HG03280 (cell line): ENCODE results near the gene NLRP7.
"Not testable (repeated sequence)": the region's sequence is repeated elsewhere in the genome, so short reads cannot be mapped to it uniquely, and the experiment has no call there.

ENCODE experiments used
- ATAC-seq: cut with Tn5 transposase; IDR thresholded peaks from one replicate; pipeline ENCODE4 v1.9.1; 2021; ENCODE audit warnings: mild to moderate bottlenecking, moderate library complexity; ENCODE audit not compliant: unreplicated experiment

The NLRP7 gene

GRCh38 chr19:54919646-54920563 lies 27.4 kb downstream of the NLRP7 start:
- not testable (repeated sequence) for ATAC-seq

- no peak for ATAC-seq
Observed at GRCh38 chr19:54918499-54918898, 28.8 kb downstream of the NLRP7 start.

GRCh38 chr19:54916822-54917221 lies 30.5 kb downstream of the NLRP7 start:
- no peak for ATAC-seq

- not testable (repeated sequence) for ATAC-seq
Observed at GRCh38 chr19:54907899-54908298, 39.4 kb downstream of the NLRP7 start.

- ATAC-seq = no peak
Observed at GRCh38 chr19:54906819-54907218, 40.5 kb downstream of the NLRP7 start.

GRCh38 chr19:54905803-54906511 lies 41.4 kb downstream of the NLRP7 start, which contains the start of gene NCR1:
TSS of gene NCR1 (plus strand) at chr19:54906148. CDS start at chr19:54906188, 40 bp downstream.
- no peak for ATAC-seq

GRCh38 chr19:54905421-54905802 lies 41.9 kb downstream of the NLRP7 start:
- no peak for ATAC-seq

- not testable (repeated sequence) for ATAC-seq
Observed at GRCh38 chr19:54904261-54904660, 43.1 kb downstream of the NLRP7 start.

GRCh38 chr19:54903303-54903702 lies 44.0 kb downstream of the NLRP7 start:
- ATAC-seq = no peak

GRCh38 chr19:54902061-54902460 lies 45.3 kb downstream of the NLRP7 start:
- no peak for ATAC-seq

GRCh38 chr19:54901153-54901552 lies 46.2 kb downstream of the NLRP7 start:
- ATAC-seq = not testable (repeated sequence)

GRCh38 chr19:54899646-54900045 lies 47.7 kb downstream of the NLRP7 start:
- not testable (repeated sequence) for ATAC-seq

GRCh38 chr19:54898685-54899084 lies 48.6 kb downstream of the NLRP7 start:
- ATAC-seq = not testable (repeated sequence)

- ATAC-seq = no peak
Observed at GRCh38 chr19:54896036-54896435, 51.3 kb downstream of the NLRP7 start.

- not testable (repeated sequence) for ATAC-seq
Observed at GRCh38 chr19:54894106-54894505, 53.2 kb downstream of the NLRP7 start.

- ATAC-seq = no peak
Observed at GRCh38 chr19:54893406-54893805, 53.9 kb downstream of the NLRP7 start.

- no peak for ATAC-seq
Observed at GRCh38 chr19:54889566-54889965, 57.8 kb downstream of the NLRP7 start.

- ATAC-seq = no peak
Observed at GRCh38 chr19:54888239-54888638, 59.1 kb downstream of the NLRP7 start.

- no peak for ATAC-seq
Observed at GRCh38 chr19:54883228-54883627, 64.1 kb downstream of the NLRP7 start.

- no peak for ATAC-seq
Observed at GRCh38 chr19:54882758-54883157, 64.6 kb downstream of the NLRP7 start.

GRCh38 chr19:54881884-54882283 lies 65.4 kb downstream of the NLRP7 start:
- ATAC-seq = no peak

GRCh38 chr19:54877471-54877870 lies 69.9 kb downstream of the NLRP7 start:
- no peak for ATAC-seq
